GM12878 (cell line): ENCODE measurements around the gene HMGCLL1. TPM values are rescaled to one million over a fixed set of nuclear protein-coding genes. Genes with fewer than 3 reads are reported as not detected.

Experiments used
- ATAC-seq: fragments of 200-7000 bp; cut with Tn5 transposase; 3 replicates; pipeline ENCODE4 v1.9.1; 2020; ENCODE audit warnings: mild to moderate bottlenecking, moderate library complexity
- BruUV-seq: library from RNA; stranded (reverse); fragments of 400-500 nt; replicated peaks from 2 replicates; lab custom pipeline; 2021; lab: Mats Ljungman, UMichigan
- CTCF ChIA-PET: fragments of 300-600 bp; sonication (Branson Sonifier 250); formaldehyde crosslinking; extraction: SDS; loops from one replicate; lab custom pipeline; 2021; ENCODE audit warnings: inconsistent platforms; lab: Yijun Ruan, JAX
- POLR2A ChIA-PET: fragments of 350-600 bp; formaldehyde crosslinking; extraction: SDS; loops from one replicate; lab custom pipeline; 2021; ENCODE audit warnings: inconsistent platforms; lab: Charles Lee
- RAD21 ChIA-PET: fragments of 300-600 bp; sonication (Branson Sonifier 250); formaldehyde crosslinking; loops from one replicate; lab custom pipeline; 2023; ENCODE audit warnings: antibody characterized with exemption; ENCODE audit not compliant: unreplicated experiment; lab: Charles Lee
- SMC1A ChIA-PET: fragments of 300-600 bp; sonication (Branson Sonifier 250); formaldehyde crosslinking; loops from one replicate; lab custom pipeline; 2023; ENCODE audit not compliant: unreplicated experiment, uncharacterized antibody; lab: Charles Lee
- DNase-seq: peaks from one replicate; pipeline ENCODE4 v3.0.0-alpha.2; 2011; ENCODE audit warnings: low read depth, low spot score
- FAIRE-seq: peaks from 3 replicates; lab custom pipeline; 2011; peaks lifted over from hg19 to GRCh38; lab: Jason Lieb, UNC
- H2AFZ ChIP-seq: 2 replicates; pipeline ENCODE4 v1.6.0; 2011; ENCODE audit warnings: low read depth, low read length, control low read depth; ENCODE audit not compliant: control insufficient read depth
- H3K27ac ChIP-seq: 2 replicates; pipeline ENCODE4 v1.5.1; 2011; ENCODE audit warnings: control low read depth; ENCODE audit not compliant: control insufficient read depth, insufficient read depth
- H3K27me3 ChIP-seq, 2 experiments: replicated peaks in 1 of 2; 2 replicates each; pipeline versions ENCODE4 v1.6.0 to v1.6.1; 2011; ENCODE audit warnings: low read length in 1 of 2; ENCODE audit not compliant: control insufficient read depth in 2 of 2, insufficient read depth in 2 of 2
- H3K36me3 ChIP-seq, 2 experiments: 2 replicates each; pipeline ENCODE4 v1.5.1; 2011; ENCODE audit warnings: low read length in 1 of 2; ENCODE audit not compliant: control insufficient read depth in 2 of 2, insufficient read depth in 2 of 2
- H3K4me1 ChIP-seq: 2 replicates; pipeline ENCODE4 v1.6.1; 2011; ENCODE audit warnings: mild to moderate bottlenecking, low read length, moderate library complexity, mixed read lengths; ENCODE audit not compliant: control insufficient read depth, insufficient read depth
- H3K4me2 ChIP-seq: 2 replicates; pipeline ENCODE4 v1.6.0; 2011; ENCODE audit warnings: control low read depth; ENCODE audit not compliant: control insufficient read depth, insufficient read depth
- H3K4me3 ChIP-seq: fragments of 200-600 bp; sonication (generic); 2 replicates; pipeline ENCODE4 v1.5.1; 2016
- H3K79me2 ChIP-seq: 2 replicates; pipeline ENCODE4 v1.6.0; 2011; ENCODE audit warnings: low read length; ENCODE audit not compliant: control insufficient read depth, insufficient read depth
- H3K9ac ChIP-seq: 2 replicates; pipeline ENCODE4 v1.8.0; 2011; ENCODE audit warnings: low read length, control low read depth, mixed read lengths; ENCODE audit not compliant: control insufficient read depth, insufficient read depth
- H3K9me3 ChIP-seq: replicated peaks from 3 replicates; pipeline ENCODE4 v1.5.1; 2011; ENCODE audit warnings: mild to moderate bottlenecking, low read length; ENCODE audit not compliant: control insufficient read depth, insufficient read depth
- H4K20me1 ChIP-seq: 2 replicates; pipeline ENCODE4 v1.6.0; 2011; ENCODE audit not compliant: control insufficient read depth, insufficient read depth
- BRCA1 ChIP-seq: IDR thresholded peaks from 2 replicates; pipeline ENCODE4 v1.6.1; 2011; ENCODE audit warnings: low read depth, low read length, improper control_type of control experiment
- CBX5 ChIP-seq: sonication (generic); IDR thresholded peaks from 2 replicates; pipeline ENCODE4 v1.6.1; 2016; ENCODE audit warnings: low read depth, moderate library complexity, mild to moderate bottlenecking, inconsistent platforms
- EED ChIP-seq: sonication (generic); IDR thresholded peaks from 2 replicates; pipeline ENCODE4 v1.6.1; 2016; ENCODE audit warnings: antibody characterized with exemption, low read depth
- MTA2 ChIP-seq: fragments of 450-650 bp; IDR thresholded peaks from 2 replicates; pipeline ENCODE4 v1.6.1; 2016; ENCODE audit warnings: low read depth, mild to moderate bottlenecking, moderate library complexity
- SREBF2 ChIP-seq: IDR thresholded peaks from 2 replicates; pipeline ENCODE4 v1.6.1; 2012; ENCODE audit warnings: mild to moderate bottlenecking, low read length
- USF1 ChIP-seq: IDR thresholded peaks from 2 replicates; pipeline ENCODE4 v1.6.1; 2011; ENCODE audit warnings: borderline replicate concordance, low read depth, mild to moderate bottlenecking, moderate library complexity, mixed read lengths, low read length; ENCODE audit not compliant: insufficient read depth; ENCODE audit errors: extremely low read length
- WRNIP1 ChIP-seq: IDR thresholded peaks from 2 replicates; pipeline ENCODE4 v1.6.1; 2011; ENCODE audit warnings: low read depth, low read length, improper control_type of control experiment, borderline replicate concordance
- ZSCAN29 ChIP-seq: fragments of 450-650 bp; IDR thresholded peaks from 2 replicates; pipeline ENCODE4 v1.6.1; 2017; ENCODE audit warnings: mild to moderate bottlenecking, moderate library complexity
- WGBS: methylation state at CpG from one replicate; pipeline ENCODE4 v1.1.6; 2016; ENCODE audit warnings: low lambda C conversion rate; ENCODE audit not compliant: insufficient replicate concordance, insufficient coverage; ENCODE audit errors: missing lambda C conversion rate; 5-methylcytosine and 5-hydroxymethylcytosine counted together
- in situ Hi-C: fragments of 300-500 bp; cut with MboI; formaldehyde crosslinking; loops from 9 replicates; pipeline ENCODE4 v1.14.3; 2018; ENCODE audit warnings: mixed read lengths
- intact Hi-C: fragments of 100-400 bp; cut with micrococcal nuclease; formaldehyde crosslinking; loops from one replicate; pipeline ENCODE4 v1.14.2; 2022; ENCODE audit not compliant: unreplicated experiment
- polyA plus RNA-seq, 11 experiments: library from polyadenylated mRNA; depleted of rRNA in 4 of 11; unstranded in 6 of 11; stranded (reverse) in 5 of 11; fragments of >200 nt; fragmentation: Nextera tagmentation in 4 of 11; fragmentation: Illumina TruSeq in 1 of 11; extraction: Ambion mirVana in 4 of 11; extraction: Trizol in 1 of 11; gene quantifications; 1 replicate in 1 of 11; 2 replicates in 10 of 11; pipeline versions ENCODE4 v1.2.1 to v1.2.3, GENCODE V29; 2011 to 2016; ENCODE audit warnings: inconsistent platforms in 2 of 11, missing spikeins in 2 of 11, low read depth in 1 of 11
- total RNA-seq, 4 experiments: library from RNA; depleted of rRNA in 3 of 4; stranded (reverse); fragments of >200 nt in 3 of 4; fragmentation: Illumina TruSeq in 1 of 4; extraction: Trizol in 1 of 4; gene quantifications; 2 replicates each; pipeline versions ENCODE4 v1.2.1 to v1.2.3, GENCODE V29; 2013 to 2021
- TF ChIP-seq, protein P1 (sequence below): fragments of 450-650 bp; IDR thresholded peaks from 2 replicates; pipeline ENCODE4 v1.6.1; 2014; ENCODE audit warnings: mild to moderate bottlenecking
- TF ChIP-seq, protein P2 (sequence below): fragments of 450-650 bp; IDR thresholded peaks from 2 replicates; pipeline ENCODE4 v1.6.1; 2017; ENCODE audit warnings: mild to moderate bottlenecking, moderate library complexity

HMGCLL1 gene
- total and polyA plus RNA-seq, 10 of the 15 experiments (the other 5 are each of a cell fraction or from before 2014, with no cell fraction given), result not detected

GRCh38 chr6:55569638-55570037 lies 9.4 kb downstream of the HMGCLL1 start:
- Histone ChIP-seq H4K20me1 (no peaks in the 10 kb centered on the region), H3K9me3 (no peaks in the 10 kb centered on the region), H3K27me3 (no peaks in the 10 kb centered on the region), H3K36me3 (no peaks in the 10 kb centered on the region), H3K4me1 (no peaks in the 10 kb centered on the region), H3K4me3 (no peak overlapping the region), H2AFZ (no peak overlapping the region), H3K79me2 (no peaks in the 10 kb centered on the region), H3K9ac (no peak overlapping the region), H3K27ac (no peak overlapping the region), H3K4me2 (no peak overlapping the region)
- WGBS, result 42% methylated on average over 3 of the region's 3 CpGs
- CTCF ChIA-PET, result no interaction called here
- SMC1A ChIA-PET, result interaction anchor here (0.8 kb wide), 1 partner anchor 8 kb away, joined by 3 read pairs; no protein-coding TSS in a partner anchor
- RAD21 ChIA-PET, result no interaction called here
- FAIRE-seq (no peak), DNase-seq (no peak), ATAC-seq (no peak)
- POLR2A ChIA-PET, result no interaction called here
- in situ Hi-C loops (no loop called here), intact Hi-C loops (no loop called here)
- TF ChIP-seq CBX5 (no peak), BRCA1 (no peak), MTA2 (no peak), ZSCAN29 (no peak)
- TF ChIP-seq, protein P1, sequence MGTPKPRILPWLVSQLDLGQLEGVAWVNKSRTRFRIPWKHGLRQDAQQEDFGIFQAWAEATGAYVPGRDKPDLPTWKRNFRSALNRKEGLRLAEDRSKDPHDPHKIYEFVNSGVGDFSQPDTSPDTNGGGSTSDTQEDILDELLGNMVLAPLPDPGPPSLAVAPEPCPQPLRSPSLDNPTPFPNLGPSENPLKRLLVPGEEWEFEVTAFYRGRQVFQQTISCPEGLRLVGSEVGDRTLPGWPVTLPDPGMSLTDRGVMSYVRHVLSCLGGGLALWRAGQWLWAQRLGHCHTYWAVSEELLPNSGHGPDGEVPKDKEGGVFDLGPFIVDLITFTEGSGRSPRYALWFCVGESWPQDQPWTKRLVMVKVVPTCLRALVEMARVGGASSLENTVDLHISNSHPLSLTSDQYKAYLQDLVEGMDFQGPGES, result no peak
- BruUV-seq, result no TSS peak

- no peaks in the 10 kb centered on the region for H3K27me3 ChIP-seq
- ChIA-PET CTCF (no interaction called here), RAD21 (no interaction called here), SMC1A (no interaction called here), POLR2A (no interaction called here)
- no peak for FAIRE-seq
- no peaks in the 10 kb centered on the region for H3K9me3 ChIP-seq
- no peak overlapping the region for H2AFZ ChIP-seq
- no peaks in the 10 kb centered on the region for H3K79me2 ChIP-seq
- H3K9ac ChIP-seq, result no peak overlapping the region
- ATAC-seq, result no peak
- H3K4me1 ChIP-seq, result no peaks in the 10 kb centered on the region
- no TSS peak for BruUV-seq
- in situ Hi-C loops, result no loop called here
- H3K4me2 ChIP-seq, result no peak overlapping the region
- no peaks in the 10 kb centered on the region for H3K36me3 ChIP-seq
- WGBS, result 0% methylated on average over 1 of the region's 1 CpG
- H3K27ac ChIP-seq, result no peak overlapping the region
- intact Hi-C loops, result no loop called here
- H4K20me1 ChIP-seq, result no peaks in the 10 kb centered on the region
- no peak overlapping the region for H3K4me3 ChIP-seq
- DNase-seq, result no peak
- TF ChIP-seq USF1 (no peak), SREBF2 (no peak), WRNIP1 (no peak), EED (no peak)
- TF ChIP-seq, protein P1, result no peak
- TF ChIP-seq, protein P2, sequence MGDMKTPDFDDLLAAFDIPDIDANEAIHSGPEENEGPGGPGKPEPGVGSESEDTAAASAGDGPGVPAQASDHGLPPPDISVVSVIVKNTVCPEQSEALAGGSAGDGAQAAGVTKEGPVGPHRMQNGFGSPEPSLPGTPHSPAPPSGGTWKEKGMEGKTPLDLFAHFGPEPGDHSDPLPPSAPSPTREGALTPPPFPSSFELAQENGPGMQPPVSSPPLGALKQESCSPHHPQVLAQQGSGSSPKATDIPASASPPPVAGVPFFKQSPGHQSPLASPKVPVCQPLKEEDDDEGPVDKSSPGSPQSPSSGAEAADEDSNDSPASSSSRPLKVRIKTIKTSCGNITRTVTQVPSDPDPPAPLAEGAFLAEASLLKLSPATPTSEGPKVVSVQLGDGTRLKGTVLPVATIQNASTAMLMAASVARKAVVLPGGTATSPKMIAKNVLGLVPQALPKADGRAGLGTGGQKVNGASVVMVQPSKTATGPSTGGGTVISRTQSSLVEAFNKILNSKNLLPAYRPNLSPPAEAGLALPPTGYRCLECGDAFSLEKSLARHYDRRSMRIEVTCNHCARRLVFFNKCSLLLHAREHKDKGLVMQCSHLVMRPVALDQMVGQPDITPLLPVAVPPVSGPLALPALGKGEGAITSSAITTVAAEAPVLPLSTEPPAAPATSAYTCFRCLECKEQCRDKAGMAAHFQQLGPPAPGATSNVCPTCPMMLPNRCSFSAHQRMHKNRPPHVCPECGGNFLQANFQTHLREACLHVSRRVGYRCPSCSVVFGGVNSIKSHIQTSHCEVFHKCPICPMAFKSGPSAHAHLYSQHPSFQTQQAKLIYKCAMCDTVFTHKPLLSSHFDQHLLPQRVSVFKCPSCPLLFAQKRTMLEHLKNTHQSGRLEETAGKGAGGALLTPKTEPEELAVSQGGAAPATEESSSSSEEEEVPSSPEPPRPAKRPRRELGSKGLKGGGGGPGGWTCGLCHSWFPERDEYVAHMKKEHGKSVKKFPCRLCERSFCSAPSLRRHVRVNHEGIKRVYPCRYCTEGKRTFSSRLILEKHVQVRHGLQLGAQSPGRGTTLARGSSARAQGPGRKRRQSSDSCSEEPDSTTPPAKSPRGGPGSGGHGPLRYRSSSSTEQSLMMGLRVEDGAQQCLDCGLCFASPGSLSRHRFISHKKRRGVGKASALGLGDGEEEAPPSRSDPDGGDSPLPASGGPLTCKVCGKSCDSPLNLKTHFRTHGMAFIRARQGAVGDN, result no peak
These were observed 10.1 kb downstream of the HMGCLL1 start for GRCh38 chr6:55568808-55569439.
